Activated T-helper 1 cell treated with anti-CD3 and anti-CD28 coated beads, Interleukin-2, amount 50 U/mL, for 16 hours (primary cell): ENCODE data around the gene CCNY.
"Not testable (repeated sequence)": the region's sequence is repeated elsewhere in the genome, so short reads cannot be mapped to it uniquely, and the experiment has no call there.

Experiments used
- DNase-seq, 2 donors: peaks; one replicate each; pipeline ENCODE4 v3.0.0-alpha.2; 2020; ENCODE audit warnings: low read depth in 1 of 2, low spot score in 1 of 2

Gene CCNY

GRCh38 chr10:35400595-35401268, 64.4 kb downstream of the CCNY start:
- DNase-seq = no peak

- DNase-seq = not testable (repeated sequence)
Measured at GRCh38 chr10:35403491-35403890, 67.2 kb downstream of the CCNY start.

- DNase-seq = not testable (repeated sequence)
Measured at GRCh38 chr10:35404077-35404476, 67.8 kb downstream of the CCNY start.

- not testable (repeated sequence) for DNase-seq
Measured at GRCh38 chr10:35406003-35406630, 69.8 kb downstream of the CCNY start.

- DNase-seq = not testable (repeated sequence)
Measured at GRCh38 chr10:35407696-35408095, 71.4 kb downstream of the CCNY start.

GRCh38 chr10:35409094-35409582, 72.8 kb downstream of the CCNY start:
- DNase-seq = no peak

GRCh38 chr10:35409808-35410207, 73.5 kb downstream of the CCNY start:
- DNase-seq = no peak

GRCh38 chr10:35412003-35412723, 75.9 kb downstream of the CCNY start:
- DNase-seq = no peak

- DNase-seq = no peak
Measured at GRCh38 chr10:35412900-35413491, 76.7 kb downstream of the CCNY start.

- DNase-seq = no peak
Measured at GRCh38 chr10:35413985-35414861, 77.9 kb downstream of the CCNY start.

GRCh38 chr10:35415505-35415904, 79.2 kb downstream of the CCNY start:
- no peak for DNase-seq

GRCh38 chr10:35416619-35417312, 80.5 kb downstream of the CCNY start:
- DNase-seq = no peak

GRCh38 chr10:35417313-35417625, 81.0 kb downstream of the CCNY start:
- DNase-seq = no peak

GRCh38 chr10:35417795-35418194, 81.5 kb downstream of the CCNY start:
- DNase-seq = no peak

GRCh38 chr10:35418580-35418979, 82.3 kb downstream of the CCNY start:
- DNase-seq = not testable (repeated sequence)

- DNase-seq = no peak
Measured at GRCh38 chr10:35420044-35420443, 83.7 kb downstream of the CCNY start.

- DNase-seq = no peak
Measured at GRCh38 chr10:35420827-35421552, 84.7 kb downstream of the CCNY start.

- no peak for DNase-seq
Measured at GRCh38 chr10:35421553-35422178, 85.4 kb downstream of the CCNY start.

- DNase-seq = no peak
Measured at GRCh38 chr10:35422228-35422627, 85.9 kb downstream of the CCNY start.
